DMS 273 treated with DMSO at 0.1 percent for 48 hours (cell line): ENCODE data around the gene ACACA.
A peak's percentile ranks its signal among the peaks of the same experiment; 100 is the strongest.

Experiments
- DNase-seq: peaks from one replicate; lab custom pipeline; 2025; lab: John Stamatoyannopoulos, UW

ACACA gene

GRCh38 chr17:37344519-37344918 is 62.1 kb downstream of the ACACA start:
- DNase-seq: no peak

GRCh38 chr17:37342589-37342988 is 64.0 kb downstream of the ACACA start:
- DNase-seq: no peak

GRCh38 chr17:37340804-37341203 is 65.8 kb downstream of the ACACA start:
- DNase-seq: no peak

GRCh38 chr17:37339321-37339720 is 67.3 kb downstream of the ACACA start:
- DNase-seq: no peak

GRCh38 chr17:37338847-37339246 is 67.8 kb downstream of the ACACA start:
- DNase-seq: no peak

- DNase-seq: no peak
Measured at GRCh38 chr17:37327341-37328090, 79.1 kb downstream of the ACACA start.

- peak; percentile 40 for DNase-seq
Measured at GRCh38 chr17:37322826-37323561, 83.6 kb downstream of the ACACA start.

- DNase-seq: no peak
Measured at GRCh38 chr17:37322106-37322505, 84.5 kb downstream of the ACACA start.

- DNase-seq: no peak
Measured at GRCh38 chr17:37318931-37319594, 87.6 kb downstream of the ACACA start.

GRCh38 chr17:37317867-37318266 is 88.8 kb downstream of the ACACA start:
- no peak for DNase-seq

- DNase-seq: no peak
Measured at GRCh38 chr17:37315601-37316000, 91.0 kb downstream of the ACACA start.

- no peak for DNase-seq
Measured at GRCh38 chr17:37312137-37312923, 94.3 kb downstream of the ACACA start.

GRCh38 chr17:37310940-37311339 is 95.7 kb downstream of the ACACA start:
- DNase-seq: no peak

- DNase-seq: no peak
Measured at GRCh38 chr17:37309051-37309450, 97.6 kb downstream of the ACACA start.

- no peak for DNase-seq
Measured at GRCh38 chr17:37305406-37305905, 101.2 kb downstream of the ACACA start.

GRCh38 chr17:37301288-37301687 is 105.3 kb downstream of the ACACA start:
- no peak for DNase-seq

GRCh38 chr17:37300683-37301082 is 106.0 kb downstream of the ACACA start:
- no peak for DNase-seq

- no peak for DNase-seq
Measured at GRCh38 chr17:37299257-37299980, 107.2 kb downstream of the ACACA start.

- no peak for DNase-seq
Measured at GRCh38 chr17:37295888-37296287, 110.7 kb downstream of the ACACA start.

GRCh38 chr17:37294888-37295287 is 111.7 kb downstream of the ACACA start:
- DNase-seq: no peak

- DNase-seq: no peak
Measured at GRCh38 chr17:37293770-37294169, 112.9 kb downstream of the ACACA start.
